Skeletal muscle cell (primary cell): ENCODE data around the gene RYR2.
"Not testable (repeated sequence)": the region's sequence is repeated elsewhere in the genome, so short reads cannot be mapped to it uniquely, and the experiment has no call there.

Source experiments
- DNase-seq: peaks from one replicate; pipeline ENCODE4 v3.0.0-alpha.2; 2010; ENCODE audit warnings: low read depth
- H3K4me3 ChIP-seq: 2 replicates; pipeline ENCODE4 v1.5.1; 2011; ENCODE audit warnings: low read depth, mild to moderate bottlenecking, control low read depth, low read length, moderate library complexity

The RYR2 gene

GRCh38 chr1:237779356-237779755, 737.4 kb downstream of the RYR2 start:
- H3K4me3 ChIP-seq: no peak overlapping the region
- DNase-seq: no peak

DNA sequence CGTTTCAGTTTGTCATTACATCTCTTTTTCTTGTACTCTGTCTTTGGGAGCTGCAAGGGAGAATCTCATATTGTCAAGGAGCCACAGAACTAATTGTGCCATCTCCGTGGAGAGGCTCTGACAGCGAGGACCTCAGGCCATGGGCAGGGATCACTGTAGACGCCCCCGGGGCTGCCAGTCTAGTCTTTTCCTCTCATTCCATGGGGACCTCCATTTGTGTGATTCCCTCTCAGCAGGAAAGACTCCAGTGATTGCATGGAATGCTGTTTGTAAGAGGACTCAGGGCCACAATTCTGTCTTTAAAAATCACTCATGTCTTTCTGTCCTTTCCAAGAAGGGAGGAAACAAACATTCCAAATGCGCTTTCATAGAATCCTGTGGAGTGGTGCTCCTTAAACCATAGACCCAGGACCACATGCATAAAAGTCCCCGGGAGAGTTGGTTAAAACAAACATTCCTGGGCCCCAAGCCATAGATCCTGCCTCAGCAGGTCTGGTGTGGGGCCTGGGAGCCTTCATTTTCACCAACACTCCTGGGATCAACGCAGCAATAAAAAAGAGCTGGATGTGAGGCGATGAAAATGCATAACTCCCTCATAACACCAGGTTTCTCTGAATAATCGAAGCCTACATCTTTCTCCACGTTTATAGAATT, 744.2 kb downstream of the RYR2 start:
- H3K4me3 ChIP-seq: no peak overlapping the region
- no peak for DNase-seq

GRCh38 chr1:237788069-237788468, 746.1 kb downstream of the RYR2 start:
- no peak overlapping the region for H3K4me3 ChIP-seq
- no peak for DNase-seq

- no peak overlapping the region for H3K4me3 ChIP-seq
- DNase-seq: no peak
Measured at GRCh38 chr1:237789619-237790018, 747.6 kb downstream of the RYR2 start.

- H3K4me3 ChIP-seq: no peak overlapping the region
- DNase-seq: no peak
Measured at GRCh38 chr1:237791592-237791991, 749.6 kb downstream of the RYR2 start.

GRCh38 chr1:237792149-237792548, 750.2 kb downstream of the RYR2 start:
- no peak overlapping the region for H3K4me3 ChIP-seq
- no peak for DNase-seq

- no peak for DNase-seq
- H3K4me3 ChIP-seq: no peak overlapping the region
Measured at GRCh38 chr1:237792726-237793125, 750.7 kb downstream of the RYR2 start.

GRCh38 chr1:237794071-237794470, 752.1 kb downstream of the RYR2 start:
- DNase-seq: no peak
- H3K4me3 ChIP-seq: no peak overlapping the region

DNA sequence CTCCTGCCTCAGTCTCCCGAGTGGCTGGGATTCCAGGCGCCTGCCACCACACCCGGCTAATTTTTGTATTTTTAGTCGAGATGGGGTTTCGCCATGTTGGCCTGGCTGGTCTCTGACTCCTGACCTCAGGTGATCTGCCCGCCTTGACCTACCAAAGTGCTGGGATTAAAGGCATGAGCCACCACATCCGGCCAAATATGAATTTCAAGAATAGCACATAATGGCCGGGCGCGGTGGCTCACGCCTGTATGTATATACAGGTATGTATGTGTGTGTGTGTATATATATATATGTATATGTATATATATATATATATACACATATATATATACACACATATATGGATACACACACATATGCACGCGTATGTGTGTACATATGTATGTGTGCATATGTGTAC, 753.6 kb downstream of the RYR2 start:
- no peak overlapping the region for H3K4me3 ChIP-seq
- DNase-seq: no peak

GRCh38 chr1:237799762-237800474, 757.9 kb downstream of the RYR2 start:
- H3K4me3 ChIP-seq: no peak overlapping the region
- no peak for DNase-seq

DNA sequence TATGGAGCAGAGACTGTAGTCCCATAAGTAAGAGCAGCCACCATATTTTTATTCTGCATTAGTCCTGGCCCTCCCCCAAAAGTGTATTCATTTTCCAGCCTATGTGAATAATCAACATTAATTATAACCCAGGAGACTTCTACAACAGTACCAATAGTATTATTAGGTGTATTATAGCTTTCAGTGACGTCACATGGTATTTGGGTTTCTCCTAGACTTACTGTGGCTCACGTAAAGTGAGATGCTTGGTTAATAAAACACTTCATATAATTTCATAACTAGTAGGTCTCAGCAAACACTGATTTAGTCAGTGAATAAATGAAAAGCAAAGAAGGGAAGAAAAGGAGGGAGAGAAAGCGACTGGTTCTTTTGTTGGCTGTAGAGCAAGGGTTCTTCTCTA, 762.5 kb downstream of the RYR2 start:
- no peak for DNase-seq
- no peak overlapping the region for H3K4me3 ChIP-seq

- no peak for DNase-seq
- no peak overlapping the region for H3K4me3 ChIP-seq
Measured at GRCh38 chr1:237809099-237809498, 767.1 kb downstream of the RYR2 start.

DNA sequence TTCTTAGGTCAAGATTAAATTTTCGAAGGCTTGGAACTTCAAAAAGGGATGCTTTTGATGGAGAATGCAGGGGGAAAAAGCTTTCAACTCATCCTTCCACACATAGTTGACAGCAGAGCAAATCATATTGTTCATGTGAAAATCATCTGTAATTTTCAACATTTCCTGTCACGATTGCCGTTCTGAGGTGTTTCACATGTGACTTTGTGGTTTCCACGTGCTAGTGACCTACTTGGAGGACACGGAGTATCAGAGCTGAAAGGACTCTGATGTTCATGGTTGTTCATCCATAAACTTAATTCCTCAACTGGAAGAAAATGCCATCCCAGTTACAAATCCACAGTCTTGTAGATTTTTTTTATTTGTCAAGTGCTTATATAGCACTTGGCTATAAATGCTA, 769.6 kb downstream of the RYR2 start:
- no peak for DNase-seq
- H3K4me3 ChIP-seq: no peak overlapping the region

DNA sequence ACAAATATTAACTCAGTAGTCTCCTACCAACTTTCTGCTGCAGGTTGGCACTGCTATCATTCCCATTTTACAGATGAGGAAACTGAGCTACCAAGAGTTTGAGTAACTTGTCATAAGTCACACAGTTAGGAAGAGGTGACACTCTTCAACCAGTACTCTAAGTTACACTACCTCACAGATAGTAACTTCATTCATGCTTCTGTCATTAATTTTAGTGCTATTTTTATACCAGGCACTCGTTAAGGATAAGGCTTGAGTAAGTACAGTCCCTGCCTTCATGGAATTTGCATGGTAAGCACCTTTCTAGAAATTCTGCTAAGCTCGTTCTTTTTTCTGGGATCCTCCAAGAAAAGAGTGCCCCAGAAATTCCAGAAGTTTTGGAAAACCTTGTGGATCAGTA, 770.1 kb downstream of the RYR2 start:
- no peak overlapping the region for H3K4me3 ChIP-seq
- no peak for DNase-seq

DNA sequence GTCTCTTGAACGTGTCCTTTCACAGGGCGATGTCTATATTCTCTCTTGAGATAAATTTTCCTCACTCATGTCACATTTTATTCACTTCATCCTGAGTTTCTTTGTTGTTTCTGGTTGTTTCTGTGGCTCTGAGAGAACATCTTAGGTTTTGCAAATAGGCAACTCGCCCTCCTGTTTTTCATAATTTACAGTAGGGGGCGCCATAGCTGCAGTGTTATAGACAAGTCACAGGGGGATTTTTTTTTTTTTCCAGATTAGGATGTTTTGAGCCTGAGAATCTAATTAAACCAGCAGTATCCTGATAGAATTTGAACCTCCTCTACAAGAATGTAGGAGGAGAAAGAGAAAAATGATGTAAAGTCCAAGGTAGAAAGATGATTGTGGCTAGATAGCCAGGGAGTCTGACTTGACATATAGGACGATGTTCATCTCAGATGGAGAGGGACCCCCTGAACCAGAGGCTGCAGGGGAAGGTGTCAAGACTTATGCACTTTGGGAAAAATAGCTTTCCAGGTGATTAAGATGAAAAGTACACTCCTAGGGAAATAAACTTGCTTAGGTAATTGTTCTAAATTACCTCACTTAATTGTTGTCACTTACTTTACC, 772.4 kb downstream of the RYR2 start:
- peak; percentile 0 for DNase-seq
- no peak overlapping the region for H3K4me3 ChIP-seq

DNA sequence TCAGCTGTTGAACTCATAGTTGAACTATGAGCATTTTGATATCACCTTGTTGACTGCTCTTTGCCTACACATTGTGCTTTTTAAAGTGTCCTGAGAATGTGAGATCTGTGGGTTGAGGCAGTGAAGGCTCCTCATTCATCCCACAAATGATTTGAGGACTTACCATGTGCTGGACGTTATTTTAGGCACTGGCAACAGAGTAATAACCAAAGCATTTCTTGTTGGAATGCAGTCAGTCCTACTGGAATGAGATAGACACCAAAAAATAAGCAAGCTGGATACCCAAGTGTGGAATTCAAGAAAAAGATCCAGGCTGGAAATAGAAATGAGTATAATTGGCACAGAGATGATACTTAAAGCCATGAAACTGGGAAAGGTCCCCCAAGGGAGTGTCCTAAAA, 775.3 kb downstream of the RYR2 start:
- no peak for DNase-seq
- no peak overlapping the region for H3K4me3 ChIP-seq

DNA sequence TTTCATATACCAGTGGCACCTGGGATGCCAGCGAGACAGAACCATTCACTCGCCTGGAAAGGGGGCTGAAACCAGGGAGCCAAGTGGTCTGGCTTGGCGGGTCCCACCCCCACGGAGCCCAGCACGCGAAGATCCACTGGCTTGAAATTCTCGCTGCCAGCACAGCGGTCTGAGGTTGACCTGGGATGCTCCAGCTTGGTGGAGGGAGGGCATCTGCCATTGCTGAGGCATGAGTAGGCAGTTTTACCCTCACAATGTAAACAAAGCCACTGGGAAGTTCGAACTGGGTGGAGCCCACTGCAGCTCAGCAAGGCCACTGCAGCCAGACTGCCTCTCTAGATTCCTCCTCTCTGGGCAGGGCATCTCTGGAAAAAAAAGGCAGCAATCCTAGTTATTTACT, 778.6 kb downstream of the RYR2 start:
- not testable (repeated sequence) for DNase-seq, H3K4me3 ChIP-seq

GRCh38 chr1:237832858-237833257, 790.9 kb downstream of the RYR2 start:
- no peak overlapping the region for H3K4me3 ChIP-seq
- DNase-seq: no peak

- H3K4me3 ChIP-seq: no peak overlapping the region
- DNase-seq: no peak
Measured at GRCh38 chr1:237834048-237834447, 792.1 kb downstream of the RYR2 start.

DNA sequence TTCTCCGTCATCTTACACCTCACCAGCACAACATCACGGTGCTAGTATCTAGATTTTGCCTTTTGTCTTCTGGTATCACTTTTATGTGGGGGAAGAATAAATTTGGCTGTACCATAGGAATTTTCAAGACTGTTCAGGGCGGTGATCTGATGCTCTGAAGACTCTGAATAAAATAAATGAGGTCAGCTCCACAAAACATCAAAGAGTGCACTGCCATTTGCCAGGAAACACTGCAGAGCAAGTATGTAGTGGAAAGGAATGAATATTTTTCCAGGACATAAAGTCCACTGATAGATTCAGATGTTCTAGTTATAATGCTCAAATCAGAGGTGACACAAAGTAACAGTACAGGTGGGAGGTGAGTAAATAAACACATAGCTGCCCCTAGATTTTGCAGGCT, 792.5 kb downstream of the RYR2 start:
- no peak for DNase-seq
- H3K4me3 ChIP-seq: no peak overlapping the region

DNA sequence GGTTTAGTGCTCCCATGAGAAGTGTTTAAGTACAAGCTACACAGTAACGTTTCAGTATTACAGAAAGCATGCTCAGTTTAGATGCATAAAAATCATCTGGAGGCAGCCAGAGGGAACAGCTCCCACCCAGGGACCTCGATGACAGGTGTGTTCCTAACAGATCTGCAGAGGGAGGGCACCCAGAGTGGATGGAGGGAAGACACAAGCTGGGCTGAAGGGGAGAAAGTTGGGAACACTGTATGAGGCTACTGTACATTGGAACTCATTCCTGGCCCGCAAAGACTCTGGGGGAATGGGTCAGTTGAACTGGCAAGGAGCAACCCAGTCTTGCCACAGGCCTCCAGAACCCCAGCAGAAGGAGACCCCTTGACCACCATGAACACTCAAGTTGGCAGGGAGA, 796.3 kb downstream of the RYR2 start:
- H3K4me3 ChIP-seq: no peak overlapping the region
- no peak for DNase-seq
